ENCODE results near the gene ZNF598. TPM values are rescaled to one million over a fixed set of nuclear protein-coding genes. Genes with fewer than 3 reads are reported as not detected.

ZNF598 gene
- total RNA-seq, 1 donor from 2014 or later, result 46.0 TPM

GRCh38 chr16:1978476-1979120, 31.0 kb downstream of the ZNF598 start:
- Mint-ChIP-seq H3K27me3 (ENCODE audit: low read depth, unreplicated experiment) (peaks cover 19% of the 10 kb centered on the region), H3K4me3 (ENCODE audit: unreplicated experiment) (no peak overlapping the region), H3K27ac (ENCODE audit: unreplicated experiment) (no peak overlapping the region), H3K9me3 (ENCODE audit: unreplicated experiment) (no peaks in the 10 kb centered on the region), H3K36me3 (ENCODE audit: low read depth, unreplicated experiment) (peaks cover 6% of the 10 kb centered on the region), H3K4me1 (ENCODE audit: low read depth, unreplicated experiment) (peaks cover 2% of the 10 kb centered on the region)
- H3K4me1 ChIP-seq (ENCODE audit: insufficient read depth, low read length), result peaks cover 2% of the 10 kb centered on the region
- H3K27me3 ChIP-seq (ENCODE audit: insufficient read depth, low read length), result peaks cover 32% of the 10 kb centered on the region
- peaks cover 7% of the 10 kb centered on the region for H3K36me3 ChIP-seq (ENCODE audit: insufficient read depth, low read length)
- peaks cover 47% of the 10 kb centered on the region for H4K20me1 ChIP-seq (ENCODE audit: insufficient read depth, low read length)
- H3K9ac ChIP-seq (ENCODE audit: low read length), result no peak overlapping the region
- no peak overlapping the region for H2AFZ ChIP-seq (ENCODE audit: low read depth, low read length)
- H3K4me2 ChIP-seq (ENCODE audit: low read length), result no peak overlapping the region
- H3K4me3 ChIP-seq (ENCODE audit: insufficient read depth, low read depth, low read length), result no peak overlapping the region
- H3K9me3 ChIP-seq (ENCODE audit: insufficient read depth, low read depth, low read length), result no peaks in the 10 kb centered on the region
- peaks cover 14% of the 10 kb centered on the region for H3K79me2 ChIP-seq (ENCODE audit: insufficient read depth, low read length)
- H3K27ac ChIP-seq (ENCODE audit: low read depth, low read length), result no peak overlapping the region
- no peak for DNase-seq (ENCODE audit: low read depth)
- no peak for FAIRE-seq
- TF ChIP-seq EZH2 (IDR thresholded peaks at IDR 0.05; ENCODE audit: insufficient read depth, low read length) (no peak), CTCF (IDR thresholded peaks at IDR 0.05; ENCODE audit: insufficient read depth, low read depth, low read length) (no peak)

DNA sequence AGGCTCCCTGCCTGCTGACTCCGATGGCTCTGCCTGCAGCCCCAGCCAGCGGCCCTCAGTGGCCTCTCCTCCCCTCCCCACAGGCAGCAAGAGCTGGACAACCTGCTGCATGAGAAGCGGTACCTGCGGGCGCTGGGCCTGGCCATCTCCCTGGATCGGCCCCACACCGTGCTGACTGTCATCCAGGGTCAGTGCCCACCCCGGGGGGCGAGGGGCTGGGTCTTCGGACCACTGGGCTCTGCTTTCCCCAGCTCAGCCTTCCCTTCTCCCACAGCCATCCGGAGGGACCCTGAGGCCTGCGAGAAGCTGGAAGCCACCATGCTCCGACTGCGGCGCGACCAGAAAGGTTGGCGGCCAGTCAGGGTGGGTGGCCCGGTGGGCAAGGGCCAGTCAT, 31.7 kb downstream of the ZNF598 start:
- no peak overlapping the region for H3K27ac ChIP-seq (ENCODE audit: low read depth, low read length)
- DNase-seq (ENCODE audit: low read depth) (no peak), FAIRE-seq (no peak)
- H3K4me2 ChIP-seq (ENCODE audit: low read length), result no peak overlapping the region
- H3K79me2 ChIP-seq (ENCODE audit: insufficient read depth, low read length), result peaks cover 21% of the 10 kb centered on the region
- H3K4me1 ChIP-seq (ENCODE audit: insufficient read depth, low read length), result peaks cover 1% of the 10 kb centered on the region
- no peak overlapping the region for H2AFZ ChIP-seq (ENCODE audit: low read depth, low read length)
- Mint-ChIP-seq H3K4me3 (ENCODE audit: unreplicated experiment) (no peak overlapping the region), H3K27me3 (ENCODE audit: low read depth, unreplicated experiment) (peaks cover 16% of the 10 kb centered on the region), H3K36me3 (ENCODE audit: low read depth, unreplicated experiment) (peaks cover 6% of the 10 kb centered on the region), H3K9me3 (ENCODE audit: unreplicated experiment) (no peaks in the 10 kb centered on the region), H3K27ac (ENCODE audit: unreplicated experiment) (no peak overlapping the region), H3K4me1 (ENCODE audit: low read depth, unreplicated experiment) (peaks cover 2% of the 10 kb centered on the region)
- H4K20me1 ChIP-seq (ENCODE audit: insufficient read depth, low read length), result peaks cover 51% of the 10 kb centered on the region
- no peak for TF ChIP-seq CTCF (IDR thresholded peaks at IDR 0.05; ENCODE audit: insufficient read depth, low read depth, low read length)
- TF ChIP-seq EZH2 (IDR thresholded peaks at IDR 0.05; ENCODE audit: insufficient read depth, low read length), result no peak
- H3K4me3 ChIP-seq (ENCODE audit: insufficient read depth, low read depth, low read length), result no peak overlapping the region
- no peak overlapping the region for H3K9ac ChIP-seq (ENCODE audit: low read length)
- H3K27me3 ChIP-seq (ENCODE audit: insufficient read depth, low read length), result peaks cover 30% of the 10 kb centered on the region
- no peaks in the 10 kb centered on the region for H3K9me3 ChIP-seq (ENCODE audit: insufficient read depth, low read depth, low read length)
- H3K36me3 ChIP-seq (ENCODE audit: insufficient read depth, low read length), result peaks cover 7% of the 10 kb centered on the region

Measured in astrocyte (in vitro differentiated cells and primary cell).